Lower leg skin (tissue), 4 donors: ENCODE measurements around the gene MRFAP1L1. TPM values are rescaled to one million over a fixed set of nuclear protein-coding genes. Genes with fewer than 3 reads are reported as not detected.

Source experiments
- DNase-seq, 2 donors: peaks; one replicate each; pipeline ENCODE4 v3.0.0-alpha.2; 2019; ENCODE audit warnings: low spot score in 2 of 2
- H3K4me3 ChIP-seq: fragments of 200-600 bp; sonication (generic); 2 replicates; pipeline ENCODE4 v1.5.1; 2017; ENCODE audit warnings: mild to moderate bottlenecking, low read depth; ENCODE audit not compliant: poor library complexity, severe bottlenecking
- POLR2A ChIP-seq, 2 donors: fragments of 450-650 bp; IDR thresholded peaks; one replicate each; pipeline ENCODE4 v1.6.1; 2016 to 2017; ENCODE audit warnings: antibody characterized with exemption in 2 of 2, mild to moderate bottlenecking in 1 of 2, moderate library complexity in 1 of 2
- WGBS, 2 donors: methylation state at CpG; one replicate each; pipeline ENCODE4 v1.1.5; 2018; 5-methylcytosine and 5-hydroxymethylcytosine counted together
- intact Hi-C: fragments of 100-400 bp; cut with DNase I; formaldehyde crosslinking; loops from one replicate; pipeline ENCODE4 v1.15.0; 2023; ENCODE audit warnings: low total_unique reads
- total RNA-seq, 4 donors: library from RNA; depleted of rRNA; stranded (reverse); fragments of >200 nt; gene quantifications; one replicate each; pipeline ENCODE4 v1.1.0, GENCODE V29; 2016
- TF ChIP-seq, protein P1 (sequence below), 3 donors: fragments of 450-650 bp; IDR thresholded peaks; one replicate each; pipeline ENCODE4 v1.5.1; 2016; ENCODE audit warnings: antibody characterized with exemption in 3 of 3, mild to moderate bottlenecking in 3 of 3, moderate library complexity in 2 of 3

Gene MRFAP1L1
- total RNA-seq, 4 donors from 2014 or later: 52.8 to 73.8 (median 69.1) TPM

GRCh38 chr4:6693231-6694176, 16.2 kb downstream of the MRFAP1L1 start, which contains the start of gene S100P:
TSS of gene S100P (plus strand) at chr4:6693878. CDS start at chr4:6693933, 55 bp downstream.
- H3K4me3 ChIP-seq: no peak within 1 kb of the TSS
- TF ChIP-seq POLR2A (IDR thresholded peaks at IDR 0.05): no peak
- TF ChIP-seq, protein P1, sequence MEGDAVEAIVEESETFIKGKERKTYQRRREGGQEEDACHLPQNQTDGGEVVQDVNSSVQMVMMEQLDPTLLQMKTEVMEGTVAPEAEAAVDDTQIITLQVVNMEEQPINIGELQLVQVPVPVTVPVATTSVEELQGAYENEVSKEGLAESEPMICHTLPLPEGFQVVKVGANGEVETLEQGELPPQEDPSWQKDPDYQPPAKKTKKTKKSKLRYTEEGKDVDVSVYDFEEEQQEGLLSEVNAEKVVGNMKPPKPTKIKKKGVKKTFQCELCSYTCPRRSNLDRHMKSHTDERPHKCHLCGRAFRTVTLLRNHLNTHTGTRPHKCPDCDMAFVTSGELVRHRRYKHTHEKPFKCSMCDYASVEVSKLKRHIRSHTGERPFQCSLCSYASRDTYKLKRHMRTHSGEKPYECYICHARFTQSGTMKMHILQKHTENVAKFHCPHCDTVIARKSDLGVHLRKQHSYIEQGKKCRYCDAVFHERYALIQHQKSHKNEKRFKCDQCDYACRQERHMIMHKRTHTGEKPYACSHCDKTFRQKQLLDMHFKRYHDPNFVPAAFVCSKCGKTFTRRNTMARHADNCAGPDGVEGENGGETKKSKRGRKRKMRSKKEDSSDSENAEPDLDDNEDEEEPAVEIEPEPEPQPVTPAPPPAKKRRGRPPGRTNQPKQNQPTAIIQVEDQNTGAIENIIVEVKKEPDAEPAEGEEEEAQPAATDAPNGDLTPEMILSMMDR (IDR thresholded peaks at IDR 0.05): no peak
- DNase-seq: no peak
- 74 to 76% methylated on average over 29 of the region's 29 CpGs for WGBS, 2 donors
- intact Hi-C loops: no loop called here

DNA sequence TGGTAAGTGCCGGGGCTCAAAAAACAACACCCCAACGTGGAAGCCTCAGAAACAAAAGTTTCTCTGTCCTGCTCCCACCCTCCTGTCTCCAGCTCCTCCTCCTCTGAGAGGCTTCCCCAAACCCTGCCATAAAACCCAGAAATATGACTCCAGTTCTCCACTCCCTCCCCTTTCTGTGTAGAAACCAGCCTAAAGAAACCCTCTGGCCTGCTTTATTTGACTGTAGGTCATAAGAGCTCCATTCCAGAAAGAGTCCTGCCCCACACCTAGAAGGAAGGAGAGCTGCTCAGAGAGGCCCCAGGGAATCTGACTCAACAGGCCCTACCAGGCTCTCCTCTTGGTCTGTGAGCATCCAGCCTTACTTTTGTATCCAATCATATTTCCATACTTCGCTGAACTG, 16.9 kb downstream of the MRFAP1L1 start:
- intact Hi-C loops: no loop called here
- WGBS, 2 donors: 63 to 69% methylated on average over 3 of the region's 3 CpGs
- DNase-seq: no peak
- no peak overlapping the region for H3K4me3 ChIP-seq
- TF ChIP-seq, protein P1 (IDR thresholded peaks at IDR 0.05): no peak
- TF ChIP-seq POLR2A (IDR thresholded peaks at IDR 0.05): no peak

GRCh38 chr4:6692379-6692778, 17.3 kb downstream of the MRFAP1L1 start:
- TF ChIP-seq POLR2A (IDR thresholded peaks at IDR 0.05): no peak
- TF ChIP-seq, protein P1 (IDR thresholded peaks at IDR 0.05): no peak
- no peak overlapping the region for H3K4me3 ChIP-seq
- DNase-seq: no peak
- WGBS, 2 donors: 81 to 84% methylated on average over 8 of the region's 8 CpGs
- intact Hi-C loops: no loop called here

- 78 to 81% methylated on average over 14 to 15 of the region's 15 CpGs for WGBS, 2 donors
- TF ChIP-seq POLR2A (IDR thresholded peaks at IDR 0.05): no peak
- TF ChIP-seq, protein P1 (IDR thresholded peaks at IDR 0.05): no peak
- no peak for DNase-seq
- intact Hi-C loops: no loop called here
- H3K4me3 ChIP-seq: no peak overlapping the region
These were observed 20.1 kb downstream of the MRFAP1L1 start for GRCh38 chr4:6689506-6689960.

- peak in 1 of 2 donors; percentile 87 for DNase-seq
- H3K4me3 ChIP-seq: no peak overlapping the region
- TF ChIP-seq, protein P1 (IDR thresholded peaks at IDR 0.05): no peak
- TF ChIP-seq POLR2A (IDR thresholded peaks at IDR 0.05): no peak
- intact Hi-C loops: no loop called here
- WGBS, 2 donors: 32 to 39% methylated on average over 23 of the region's 23 CpGs
These were observed 20.7 kb downstream of the MRFAP1L1 start for GRCh38 chr4:6688879-6689505.
